K562 (cell line): Measurements from ENCODE around the gene CTF1. TPM values are rescaled to one million over a fixed set of nuclear protein-coding genes. Genes with fewer than 3 reads are reported as not detected.

Experiments
- BHLHE40 ChIP-seq: IDR thresholded peaks from 2 replicates; pipeline ENCODE4 v1.6.1; 2011; ENCODE audit warnings: low read length, improper control_type of control experiment
- FOSL1 ChIP-seq: fragments of 200-800 bp; sonication (Bioruptor generic); conservative IDR thresholded peaks from 2 replicates; pipeline ENCODE4 v1.6.1; 2016; ENCODE audit warnings: missing genetic modification characterization, missing compliant biosample characterization
- HDAC3 ChIP-seq: fragments of 450-650 bp; IDR thresholded peaks from 2 replicates; pipeline ENCODE4 v1.6.1; 2018; ENCODE audit warnings: borderline replicate concordance, mild to moderate bottlenecking, moderate library complexity; ENCODE audit not compliant: partially characterized antibody
- HNRNPUL1 ChIP-seq: fragments of 200-400 bp; formaldehyde crosslinking; IDR thresholded peaks from 2 replicates; pipeline ENCODE4 v1.6.1; 2017; ENCODE audit warnings: low read length
- JUN ChIP-seq, 2 experiments: sonication (generic) in 1 of 2; formaldehyde crosslinking in 1 of 2; IDR thresholded peaks; 2 replicates each; pipeline versions ENCODE4 v1.6.1 to v1.8.0; 2012 to 2022; ENCODE audit warnings: borderline replicate concordance in 2 of 2, mild to moderate bottlenecking in 2 of 2, improper control_type of control experiment in 1 of 2, low read depth in 1 of 2, low read length in 1 of 2, missing genetic modification reagents in 1 of 2
- MAX ChIP-seq: sonication (generic); formaldehyde crosslinking; IDR thresholded peaks from 2 replicates; pipeline ENCODE4 v1.9.0; 2022; ENCODE audit warnings: mild to moderate bottlenecking, missing genetic modification reagents
- MLLT1 ChIP-seq, 2 experiments: fragments of 450-650 bp; IDR thresholded peaks; 2 replicates each; pipeline ENCODE4 v1.6.1; 2016
- MYC ChIP-seq, 2 experiments: fragments of 250-450 bp in 1 of 2; sonication (Bioruptor Pico) in 1 of 2; IDR thresholded peaks; 2 replicates each; pipeline versions ENCODE4 v1.5.1 to v1.6.1; 2012 to 2021; ENCODE audit warnings: low read depth in 2 of 2, borderline replicate concordance in 1 of 2, improper control_type of control experiment in 1 of 2, low read length in 1 of 2, mild to moderate bottlenecking in 1 of 2, moderate library complexity in 1 of 2
- NR2C1 ChIP-seq, 2 experiments: fragments of 450-650 bp; IDR thresholded peaks; 2 replicates each; pipeline ENCODE4 v1.6.1; 2017; ENCODE audit warnings: mild to moderate bottlenecking in 2 of 2, antibody characterized with exemption in 1 of 2, inconsistent platforms in 1 of 2, missing compliant biosample characterization in 1 of 2, missing genetic modification characterization in 1 of 2
- PCBP1 ChIP-seq: fragments of 200-400 bp; formaldehyde crosslinking; IDR thresholded peaks from 2 replicates; pipeline ENCODE4 v1.6.1; 2018; ENCODE audit warnings: mild to moderate bottlenecking, low read depth, low read length; ENCODE audit not compliant: poor library complexity, severe bottlenecking
- POLR2B ChIP-seq: fragments of 450-650 bp; IDR thresholded peaks from 2 replicates; pipeline ENCODE4 v1.6.1; 2018; ENCODE audit warnings: low read depth; ENCODE audit not compliant: partially characterized antibody
- RBM15 ChIP-seq: fragments of 200-400 bp; formaldehyde crosslinking; IDR thresholded peaks from 2 replicates; pipeline ENCODE4 v1.6.1; 2018; ENCODE audit warnings: mild to moderate bottlenecking, low read length, moderate library complexity; ENCODE audit not compliant: insufficient read depth
- RBM22 ChIP-seq: fragments of 200-400 bp; formaldehyde crosslinking; IDR thresholded peaks from 2 replicates; pipeline ENCODE4 v1.6.1; 2018; ENCODE audit warnings: low read length, low read depth; ENCODE audit not compliant: poor library complexity, severe bottlenecking
- ZNF165 ChIP-seq: fragments of 250-450 bp; sonication (Bioruptor Pico); IDR thresholded peaks from 2 replicates; pipeline ENCODE4 v1.4.0; 2020; ENCODE audit warnings: borderline replicate concordance
- ZNF263 ChIP-seq: sonication (generic); formaldehyde crosslinking; IDR thresholded peaks from 2 replicates; pipeline ENCODE4 v1.8.0; 2022; ENCODE audit warnings: mild to moderate bottlenecking, missing genetic modification reagents, borderline replicate concordance
- ZNF445 ChIP-seq: fragments of 250-450 bp; sonication (Bioruptor Pico); IDR thresholded peaks from 2 replicates; pipeline ENCODE4 v1.4.0; 2020; ENCODE audit warnings: low read depth, mild to moderate bottlenecking, moderate library complexity
- ZNF696 ChIP-seq: fragments of 250-450 bp; sonication (Bioruptor Pico); conservative IDR thresholded peaks from 2 replicates; pipeline ENCODE4 v1.4.0; 2020; ENCODE audit warnings: mild to moderate bottlenecking, moderate library complexity
- polyA plus RNA-seq, 8 experiments: library from polyadenylated mRNA; depleted of rRNA in 4 of 8; stranded (reverse) in 5 of 8; unstranded in 3 of 8; fragments of >200 nt; fragmentation: Nextera tagmentation in 2 of 8; fragmentation: Illumina TruSeq in 1 of 8; extraction: Ambion mirVana in 2 of 8; extraction: Trizol in 1 of 8; gene quantifications; 2 replicates each; pipeline versions ENCODE4 v1.2.1 to v1.2.3, GENCODE V29; 2011 to 2014; ENCODE audit warnings: inconsistent platforms in 1 of 8, missing spikeins in 1 of 8
- total RNA-seq, 7 experiments: library from RNA; depleted of rRNA in 6 of 7; stranded (reverse); fragments of >200 nt in 6 of 7; fragmentation: Illumina TruSeq in 2 of 7; extraction: Trizol in 2 of 7; gene quantifications; 2 replicates each; pipeline versions ENCODE4 v1.2.1 to v1.2.3, GENCODE V29; 2011 to 2021; ENCODE audit warnings: low replicate concordance in 1 of 7
- TF ChIP-seq, protein P1 (sequence below): fragments of 250-450 bp; sonication (Bioruptor Pico); IDR thresholded peaks from 2 replicates; pipeline ENCODE4 v1.5.0; 2020; ENCODE audit warnings: mild to moderate bottlenecking
- TF ChIP-seq, protein P2 (sequence below), 2 experiments: IDR thresholded peaks in 1 of 2; conservative IDR thresholded peaks in 1 of 2; 2 replicates each; pipeline ENCODE4 v1.6.1; 2016; ENCODE audit warnings: low read depth in 2 of 2, mild to moderate bottlenecking in 1 of 2, missing compliant biosample characterization in 1 of 2, missing genetic modification characterization in 1 of 2, moderate library complexity in 1 of 2

Gene CTF1
- total and polyA plus RNA-seq, 9 of the 15 experiments (the other 6 are each of a cell fraction or from before 2014, with no cell fraction given), result 0.24 to 2.5 (median 0.44) TPM

- TF ChIP-seq PCBP1, result no peak
- no peak for TF ChIP-seq MYC (IDR thresholded peaks at IDR 0.05; ENCODE audit: low read depth, low read length)
- TF ChIP-seq MYC (CRISPR knock-in tag; IDR thresholded peaks at IDR 0.05; ENCODE audit: borderline replicate concordance, low read depth), result no peak
- TF ChIP-seq RBM22, result no peak
- TF ChIP-seq, protein P1, sequence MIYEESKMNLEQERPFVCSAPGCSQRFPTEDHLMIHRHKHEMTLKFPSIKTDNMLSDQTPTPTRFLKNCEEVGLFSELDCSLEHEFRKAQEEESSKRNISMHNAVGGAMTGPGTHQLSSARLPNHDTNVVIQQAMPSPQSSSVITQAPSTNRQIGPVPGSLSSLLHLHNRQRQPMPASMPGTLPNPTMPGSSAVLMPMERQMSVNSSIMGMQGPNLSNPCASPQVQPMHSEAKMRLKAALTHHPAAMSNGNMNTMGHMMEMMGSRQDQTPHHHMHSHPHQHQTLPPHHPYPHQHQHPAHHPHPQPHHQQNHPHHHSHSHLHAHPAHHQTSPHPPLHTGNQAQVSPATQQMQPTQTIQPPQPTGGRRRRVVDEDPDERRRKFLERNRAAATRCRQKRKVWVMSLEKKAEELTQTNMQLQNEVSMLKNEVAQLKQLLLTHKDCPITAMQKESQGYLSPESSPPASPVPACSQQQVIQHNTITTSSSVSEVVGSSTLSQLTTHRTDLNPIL, result no peak
- TF ChIP-seq FOSL1, result 0 out of 2 replicates have a peak, but pooled peaks have one; percentile 7
- no peak for TF ChIP-seq ZNF696 (CRISPR knock-in tag)
- TF ChIP-seq RBM15, result no peak
- no peak for TF ChIP-seq HDAC3
- no peak for TF ChIP-seq ZNF445 (CRISPR knock-in tag)
- no peak for TF ChIP-seq POLR2B
- TF ChIP-seq ZNF263 (CRISPR knock-in tag), result no peak
- no peak for TF ChIP-seq NR2C1 (IDR thresholded peaks at IDR 0.05)
- no peak for TF ChIP-seq NR2C1 (tag; IDR thresholded peaks at IDR 0.05)
- no peak for TF ChIP-seq ZNF165 (CRISPR knock-in tag)
- TF ChIP-seq, protein P2, sequence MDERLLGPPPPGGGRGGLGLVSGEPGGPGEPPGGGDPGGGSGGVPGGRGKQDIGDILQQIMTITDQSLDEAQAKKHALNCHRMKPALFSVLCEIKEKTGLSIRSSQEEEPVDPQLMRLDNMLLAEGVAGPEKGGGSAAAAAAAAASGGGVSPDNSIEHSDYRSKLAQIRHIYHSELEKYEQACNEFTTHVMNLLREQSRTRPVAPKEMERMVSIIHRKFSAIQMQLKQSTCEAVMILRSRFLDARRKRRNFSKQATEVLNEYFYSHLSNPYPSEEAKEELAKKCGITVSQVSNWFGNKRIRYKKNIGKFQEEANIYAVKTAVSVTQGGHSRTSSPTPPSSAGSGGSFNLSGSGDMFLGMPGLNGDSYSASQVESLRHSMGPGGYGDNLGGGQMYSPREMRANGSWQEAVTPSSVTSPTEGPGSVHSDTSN (CRISPR knock-in tag; IDR thresholded peaks at IDR 0.05; ENCODE audit: low read depth), result no peak
- TF ChIP-seq, protein P2 (tag; conservative IDR thresholded peaks at IDR 0.05; ENCODE audit: low read depth), result no peak
- no peak for TF ChIP-seq BHLHE40
- no peak for TF ChIP-seq JUN (IDR thresholded peaks at IDR 0.05; ENCODE audit: borderline replicate concordance, low read depth, low read length)
- TF ChIP-seq JUN (CRISPR knock-in tag; IDR thresholded peaks at IDR 0.05; ENCODE audit: borderline replicate concordance), result no peak
- no peak for TF ChIP-seq MLLT1 (IDR thresholded peaks at IDR 0.05)
- TF ChIP-seq MAX (CRISPR knock-in tag), result no peak
- no peak for TF ChIP-seq HNRNPUL1
Observed at GRCh38 chr16:30901201-30902028, 5.0 kb downstream of the CTF1 start (continued).
